Embryonic facial prominence (tissue), 1 donor: Measurements from ENCODE around the gene PPP1R3C.

Experiments
- DNase-seq: peaks from one replicate; pipeline ENCODE4 v3.0.0-alpha.2; 2016; ENCODE audit errors: extremely low spot score

Gene PPP1R3C

DNA sequence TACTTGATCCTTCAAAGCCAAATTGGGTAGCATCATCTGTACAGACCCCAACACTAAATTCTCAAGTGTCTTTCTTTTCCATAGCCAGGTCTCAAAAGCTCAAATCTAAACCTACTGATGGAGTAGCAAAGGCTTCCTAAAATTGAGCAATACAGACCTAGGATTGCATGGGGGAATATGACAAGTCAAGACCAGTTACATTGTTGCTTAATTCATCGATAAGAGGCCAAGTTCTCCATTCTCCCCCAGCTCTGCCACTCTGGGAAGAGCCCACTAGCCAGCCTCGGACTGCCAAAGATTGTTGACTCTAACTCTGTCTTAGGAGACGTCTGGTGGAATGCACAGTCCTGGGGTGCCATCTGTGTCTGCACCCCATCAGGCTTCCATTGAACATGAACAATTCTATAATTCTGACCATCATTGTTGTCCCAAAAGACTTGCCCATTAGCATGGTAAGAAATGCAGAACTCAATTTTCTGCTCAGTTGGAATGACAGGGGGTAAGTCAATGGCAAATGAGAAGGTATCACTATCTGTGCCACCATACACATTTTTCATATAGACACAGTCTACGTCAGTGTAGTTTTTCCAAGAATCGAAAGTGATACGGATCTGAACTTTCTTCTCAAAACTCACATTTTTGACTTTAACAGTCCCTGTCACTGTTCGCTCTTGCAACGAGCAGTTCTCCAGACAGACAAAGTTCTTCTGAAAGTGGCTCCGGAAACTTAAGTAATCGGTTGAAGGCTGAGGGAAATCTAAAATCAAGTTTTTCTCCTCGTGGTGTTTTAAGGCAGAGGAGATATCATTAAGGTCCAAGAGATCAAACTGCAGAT is 2.9 kb downstream of the PPP1R3C start:
- no peak for DNase-seq

DNA sequence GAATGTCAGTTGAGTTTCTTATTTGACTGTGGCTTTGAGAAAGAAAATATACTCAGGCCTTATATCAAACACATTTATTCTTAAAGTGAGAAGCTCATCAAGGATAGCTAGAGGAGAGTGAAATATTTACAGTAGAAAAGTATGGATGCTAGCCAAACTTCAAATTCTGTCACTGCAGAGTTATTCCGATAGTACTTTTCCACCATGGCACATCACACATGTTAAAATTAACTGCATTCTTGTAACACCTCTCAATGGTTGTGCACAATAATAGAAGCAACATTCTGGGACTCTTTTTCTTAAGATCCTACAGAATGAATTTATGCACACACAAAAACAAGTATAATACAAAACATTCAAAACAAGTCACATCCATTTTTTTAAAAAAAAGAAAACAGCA is 4.5 kb downstream of the PPP1R3C start:
- no peak for DNase-seq

- DNase-seq = no peak
Measured at GRCh38 chr10:91627344-91628102, 5.3 kb downstream of the PPP1R3C start.

GRCh38 chr10:91626936-91627335 is 5.9 kb downstream of the PPP1R3C start:
- DNase-seq = no peak

GRCh38 chr10:91624633-91625032 is 8.2 kb downstream of the PPP1R3C start:
- DNase-seq = no peak

- DNase-seq = no peak
Measured at GRCh38 chr10:91622601-91623000, 10.3 kb downstream of the PPP1R3C start.

- DNase-seq = no peak
Measured at GRCh38 chr10:91621483-91622113, 11.3 kb downstream of the PPP1R3C start.

- no peak for DNase-seq
Measured at GRCh38 chr10:91617072-91617609, 15.7 kb downstream of the PPP1R3C start.

GRCh38 chr10:91616137-91616536 is 16.7 kb downstream of the PPP1R3C start:
- no peak for DNase-seq

DNA sequence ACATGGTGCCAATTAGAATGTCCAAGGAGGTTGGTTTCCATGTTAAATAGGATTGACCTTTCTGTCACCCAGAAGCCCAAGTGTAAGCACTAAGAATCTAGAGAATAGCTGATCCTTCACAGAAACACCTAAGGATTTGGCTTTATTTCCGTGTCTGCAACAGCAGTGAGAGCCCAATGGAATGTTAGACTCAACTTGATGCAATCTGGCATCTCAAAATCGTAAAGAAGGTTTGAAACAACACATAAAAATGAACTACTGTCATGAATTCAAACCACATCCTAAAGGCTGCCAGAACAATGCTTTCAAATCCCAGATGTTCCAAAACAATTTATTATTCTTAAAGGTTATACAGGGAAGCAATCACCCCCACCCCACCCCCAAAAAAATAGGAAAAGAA is 18.6 kb downstream of the PPP1R3C start:
- no peak for DNase-seq

- no peak for DNase-seq
Measured at GRCh38 chr10:91613411-91614187, 19.3 kb downstream of the PPP1R3C start.

- no peak for DNase-seq
Measured at GRCh38 chr10:91610919-91611318, 22.0 kb downstream of the PPP1R3C start.

DNA sequence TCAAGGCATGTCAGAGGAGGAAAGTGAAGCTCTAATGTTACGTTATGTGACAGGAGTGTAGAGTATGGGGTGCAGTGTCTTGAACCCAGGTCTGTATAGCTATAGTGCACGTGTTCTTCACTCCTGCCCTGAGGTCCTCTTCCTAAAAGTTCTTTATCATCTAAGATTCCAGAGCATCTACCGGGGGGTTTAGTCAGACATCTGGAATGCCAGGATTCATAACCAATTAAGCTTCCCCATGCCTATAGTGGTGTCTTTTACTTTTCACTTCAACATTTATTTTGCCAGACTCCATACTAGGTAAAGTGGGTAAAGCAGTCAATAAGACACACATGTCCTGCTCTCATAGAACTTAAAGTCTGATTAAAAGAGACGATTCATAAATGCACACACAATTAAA is 22.4 kb downstream of the PPP1R3C start:
- DNase-seq = no peak

DNA sequence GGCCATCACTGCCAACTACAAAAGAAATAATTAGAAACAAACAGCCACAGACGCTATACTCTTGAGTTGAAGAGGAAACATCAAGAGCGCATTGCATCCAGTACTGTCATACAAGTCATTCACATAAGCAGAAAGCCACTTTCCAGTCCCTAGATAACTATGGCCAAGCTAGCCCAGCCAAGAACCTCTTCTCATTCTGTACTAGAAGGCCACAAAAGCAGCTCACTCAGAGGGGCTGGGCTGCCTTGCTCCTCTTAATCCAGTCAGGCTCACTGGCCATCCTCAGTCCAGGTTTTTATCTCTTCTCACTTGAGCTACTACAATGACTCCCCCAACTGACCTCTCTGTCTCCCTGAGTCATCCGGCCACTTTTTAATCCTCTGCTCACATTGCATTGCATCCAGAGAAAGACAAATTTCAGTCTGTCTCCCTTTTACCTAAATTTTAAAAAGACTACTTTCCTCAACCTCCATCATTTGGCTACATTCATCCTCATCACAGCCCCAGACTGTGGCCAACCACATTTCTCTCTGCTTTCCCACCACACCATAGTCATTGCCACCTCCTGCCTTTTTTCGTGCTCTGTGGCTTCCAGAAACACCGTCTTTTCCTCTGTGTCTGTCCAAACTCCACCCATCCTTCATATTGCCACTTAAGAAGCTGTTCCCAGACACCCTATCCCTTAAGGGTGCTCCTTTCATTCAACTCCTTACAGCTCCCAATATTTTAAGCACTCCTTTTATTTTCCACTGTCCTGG is 25.0 kb downstream of the PPP1R3C start:
- DNase-seq = no peak

- DNase-seq = no peak
Measured at GRCh38 chr10:91605968-91606367, 26.9 kb downstream of the PPP1R3C start.

GRCh38 chr10:91604553-91605534 is 28.0 kb downstream of the PPP1R3C start:
- DNase-seq = no peak

GRCh38 chr10:91603931-91604331 is 28.9 kb downstream of the PPP1R3C start:
- no peak for DNase-seq

DNA sequence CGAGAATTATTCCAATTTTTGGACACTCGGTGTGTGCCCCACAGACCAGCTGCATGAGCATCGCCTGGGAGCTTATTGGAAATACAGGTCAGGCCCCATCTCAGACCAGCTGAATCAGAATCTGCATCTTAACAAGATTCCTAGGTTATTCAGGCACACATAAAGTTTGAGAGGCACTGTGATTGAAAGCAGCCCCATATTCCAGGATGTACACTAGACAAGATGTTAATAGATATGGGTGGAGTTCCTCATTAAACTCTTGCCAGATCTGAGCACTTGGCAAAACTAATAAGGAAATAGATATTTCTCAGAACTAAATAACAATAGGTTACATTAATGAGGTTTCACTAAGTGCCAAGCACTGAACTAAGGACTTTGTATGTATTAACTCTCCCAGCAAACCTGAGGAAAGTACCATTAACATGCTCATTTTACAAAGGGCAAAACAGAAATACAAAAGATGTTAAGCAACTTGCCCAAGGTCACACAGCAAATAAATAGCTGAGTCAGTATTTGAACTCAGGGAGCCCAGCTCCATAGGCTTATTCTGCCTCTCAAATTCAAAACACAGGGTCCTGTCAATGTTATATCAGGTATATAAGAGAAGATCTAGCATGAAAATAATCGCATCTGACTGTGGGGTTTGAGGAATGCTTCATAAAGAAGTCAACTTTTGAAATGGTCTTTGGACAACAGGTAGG is 29.9 kb downstream of the PPP1R3C start:
- no peak for DNase-seq

- no peak for DNase-seq
Measured at GRCh38 chr10:91602449-91602848, 30.4 kb downstream of the PPP1R3C start.
